HUES64 (cell line): ENCODE measurements around the gene SLC2A5.
"Not testable (repeated sequence)": the region's sequence is repeated elsewhere in the genome, so short reads cannot be mapped to it uniquely, and the experiment has no call there.

Source experiments
- H3K27ac ChIP-seq: 2 replicates; pipeline ENCODE4 v1.7.0; 2013; ENCODE audit warnings: low read depth, low read length, inconsistent platforms
- H3K27me3 ChIP-seq: 2 replicates; pipeline ENCODE4 v1.6.1; 2013; ENCODE audit warnings: mild to moderate bottlenecking, low read length; ENCODE audit not compliant: insufficient read depth
- H3K36me3 ChIP-seq: 2 replicates; pipeline ENCODE4 v1.6.1; 2013; ENCODE audit warnings: mild to moderate bottlenecking, low read length; ENCODE audit not compliant: insufficient read depth
- H3K4me1 ChIP-seq: 2 replicates; pipeline ENCODE4 v1.6.1; 2013; ENCODE audit warnings: mild to moderate bottlenecking, low read length, moderate library complexity; ENCODE audit not compliant: insufficient read depth
- H3K4me3 ChIP-seq: 2 replicates; pipeline ENCODE4 v1.5.1; 2013; ENCODE audit warnings: mild to moderate bottlenecking, low read length, moderate library complexity
- H3K9ac ChIP-seq: 2 replicates; pipeline ENCODE4 v1.6.1; 2013; ENCODE audit warnings: mild to moderate bottlenecking, low read depth, low read length
- H3K9me3 ChIP-seq: 2 replicates; pipeline ENCODE4 v1.6.1; 2013; ENCODE audit warnings: low read depth, low read length; ENCODE audit not compliant: insufficient read depth
- WGBS: fragments of 150-250, 120-280 bp; methylation state at CpG from one replicate; pipeline ENCODE4 v1.1.7; 2013; ENCODE audit warnings: missing lambda C conversion rate; 5-methylcytosine and 5-hydroxymethylcytosine counted together

SLC2A5 gene

GRCh38 chr1:9028921-9029705, 40.3 kb downstream of the SLC2A5 start:
- no peaks in the 10 kb centered on the region for H3K27me3 ChIP-seq
- H3K9me3 ChIP-seq: peaks cover 22% of the 10 kb centered on the region
- no peaks in the 10 kb centered on the region for H3K36me3 ChIP-seq
- H3K27ac ChIP-seq: no peak overlapping the region
- no peak overlapping the region for H3K4me3 ChIP-seq
- WGBS: 93% methylated on average over 5 of the region's 5 CpGs
- no peaks in the 10 kb centered on the region for H3K4me1 ChIP-seq
- H3K9ac ChIP-seq: no peak overlapping the region

GRCh38 chr1:9027307-9027706, 42.1 kb downstream of the SLC2A5 start:
- WGBS: 98% methylated on average over 4 of the region's 4 CpGs
- Histone ChIP-seq H3K27me3 (no peaks in the 10 kb centered on the region), H3K9ac (no peak overlapping the region), H3K36me3 (no peaks in the 10 kb centered on the region), H3K4me1 (no peaks in the 10 kb centered on the region), H3K27ac (no peak overlapping the region), H3K9me3 (peaks cover 22% of the 10 kb centered on the region), H3K4me3 (no peak overlapping the region)

DNA sequence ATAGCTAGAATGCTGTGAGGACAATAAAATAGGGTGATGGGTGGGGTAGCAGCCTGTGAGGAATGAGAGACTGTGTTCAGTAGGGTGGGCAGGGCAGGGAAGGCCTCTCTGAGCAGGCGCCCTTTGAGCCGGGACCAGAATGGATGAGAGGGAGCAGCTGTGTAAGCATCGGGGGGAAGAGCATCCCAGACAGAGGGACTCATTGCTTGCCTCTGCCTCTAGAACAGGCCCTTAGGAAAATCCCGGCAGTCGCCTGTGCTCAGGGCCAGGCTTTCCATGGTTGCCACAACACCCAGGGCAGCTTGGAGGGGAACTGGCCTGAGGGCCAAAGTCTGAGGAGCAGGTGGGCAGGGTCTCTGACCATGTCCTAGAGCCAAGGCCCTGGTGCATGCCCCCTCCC, 44.0 kb downstream of the SLC2A5 start:
- no peaks in the 10 kb centered on the region for H3K36me3 ChIP-seq
- H3K9me3 ChIP-seq: 0 out of 2 replicates have a peak, but pooled peaks cover 3% of the 10 kb centered on the region
- no peak overlapping the region for H3K9ac ChIP-seq
- H3K4me1 ChIP-seq: no peaks in the 10 kb centered on the region
- H3K27ac ChIP-seq: no peak overlapping the region
- H3K27me3 ChIP-seq: no peaks in the 10 kb centered on the region
- WGBS: 94% methylated on average over 5 of the region's 5 CpGs
- H3K4me3 ChIP-seq: no peak overlapping the region

GRCh38 chr1:9024837-9025236, 44.6 kb downstream of the SLC2A5 start:
- H3K4me3 ChIP-seq: no peak overlapping the region
- H3K36me3 ChIP-seq: no peaks in the 10 kb centered on the region
- no peaks in the 10 kb centered on the region for H3K4me1 ChIP-seq
- WGBS: 96% methylated on average over 20 of the region's 20 CpGs
- no peak overlapping the region for H3K27ac ChIP-seq
- H3K9me3 ChIP-seq: 0 out of 2 replicates have a peak, but pooled peaks cover under 1% of the 10 kb centered on the region
- H3K27me3 ChIP-seq: no peaks in the 10 kb centered on the region
- H3K9ac ChIP-seq: no peak overlapping the region

DNA sequence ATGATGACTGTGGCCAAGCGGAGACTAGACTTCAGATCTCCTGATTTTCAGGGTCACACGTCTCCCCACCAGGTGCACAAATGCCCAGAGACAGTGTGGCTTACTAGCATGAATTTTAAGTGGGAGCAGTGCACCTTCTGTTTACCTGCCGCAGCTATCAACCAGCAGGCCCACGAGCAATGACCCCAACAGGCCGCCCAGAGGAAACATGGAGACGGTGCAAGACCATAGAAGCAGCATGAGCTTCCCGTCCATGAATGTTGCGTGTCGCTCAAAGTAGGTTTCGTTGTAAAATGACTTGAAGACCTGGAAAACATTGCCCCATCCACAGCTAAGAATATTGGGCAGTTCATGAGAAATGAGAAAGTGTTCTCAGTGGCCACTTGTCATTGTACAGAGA, 46.7 kb downstream of the SLC2A5 start:
- Histone ChIP-seq H3K27ac (no peak overlapping the region), H3K27me3 (no peaks in the 10 kb centered on the region), H3K4me1 (no peaks in the 10 kb centered on the region), H3K9me3 (no peaks in the 10 kb centered on the region), H3K4me3 (no peak overlapping the region), H3K36me3 (no peaks in the 10 kb centered on the region), H3K9ac (no peak overlapping the region)
- WGBS: 93% methylated on average over 10 of the region's 10 CpGs

DNA sequence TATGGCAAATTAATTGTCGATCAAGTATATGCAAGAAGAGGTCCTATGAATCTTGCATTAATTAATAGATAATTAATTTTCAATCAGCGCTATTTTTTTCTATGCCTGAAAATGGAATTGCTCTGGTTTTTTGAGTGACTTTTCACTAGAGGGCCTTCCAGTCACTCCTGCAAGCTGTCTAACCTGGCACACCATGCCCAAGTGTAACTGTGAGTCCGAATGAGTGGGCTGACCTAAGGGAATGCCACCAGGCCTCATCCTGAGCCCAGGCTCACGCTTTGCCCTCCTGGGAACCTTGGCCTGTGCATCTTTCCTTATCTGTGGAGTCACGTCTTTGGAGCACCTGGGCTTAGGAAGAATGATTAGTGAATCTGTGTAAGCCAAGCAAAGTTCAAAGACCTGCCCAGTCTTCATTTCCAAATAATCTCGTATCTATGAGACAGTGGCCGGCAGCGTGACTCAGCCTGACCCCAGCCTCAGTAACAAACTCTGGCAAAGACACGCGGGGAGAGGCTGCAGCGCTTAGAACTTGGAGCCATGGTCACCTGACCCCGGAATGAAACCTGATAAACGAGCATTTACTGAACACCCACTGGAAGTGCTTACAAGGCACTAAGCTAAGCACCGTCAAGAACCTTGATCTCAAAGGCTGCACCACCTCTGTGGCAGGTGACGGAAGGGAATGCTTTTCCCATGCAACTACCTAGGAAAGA, 47.3 kb downstream of the SLC2A5 start:
- WGBS: 91% methylated on average over 12 of the region's 15 CpGs
- not testable (repeated sequence) for H3K4me1 ChIP-seq, H3K4me3 ChIP-seq, H3K9ac ChIP-seq, H3K27me3 ChIP-seq, H3K36me3 ChIP-seq, H3K27ac ChIP-seq, H3K9me3 ChIP-seq

GRCh38 chr1:9020305-9020704, 49.1 kb downstream of the SLC2A5 start:
- H3K27ac ChIP-seq: no peak overlapping the region
- no peak overlapping the region for H3K4me3 ChIP-seq
- H3K4me1 ChIP-seq: no peaks in the 10 kb centered on the region
- WGBS: 93% methylated on average over 6 of the region's 6 CpGs
- H3K9ac ChIP-seq: no peak overlapping the region
- no peaks in the 10 kb centered on the region for H3K9me3 ChIP-seq
- no peaks in the 10 kb centered on the region for H3K36me3 ChIP-seq
- H3K27me3 ChIP-seq: no peaks in the 10 kb centered on the region

DNA sequence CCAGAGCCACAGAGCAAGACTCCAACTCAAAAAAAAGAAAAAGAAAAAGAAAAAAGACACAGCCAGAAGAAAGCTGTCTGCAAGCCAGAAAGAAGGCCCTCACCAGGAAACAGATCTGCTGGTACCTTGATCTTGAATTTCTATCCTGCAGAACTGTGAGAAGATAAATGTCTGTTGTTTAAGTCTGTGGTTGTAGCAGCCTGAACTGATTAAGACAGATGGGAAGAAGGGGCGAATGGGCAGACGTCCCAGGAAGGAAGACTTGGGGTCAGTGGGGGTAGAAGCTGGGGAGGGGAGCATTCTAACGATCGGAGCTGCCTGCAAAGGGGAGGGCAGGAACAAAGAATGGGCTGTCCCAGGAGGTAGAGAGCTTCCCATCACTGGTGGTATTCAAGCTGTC, 49.5 kb downstream of the SLC2A5 start:
- Histone ChIP-seq H3K36me3 (no peaks in the 10 kb centered on the region), H3K9ac (no peak overlapping the region), H3K4me1 (no peaks in the 10 kb centered on the region), H3K27ac (no peak overlapping the region), H3K4me3 (no peak overlapping the region), H3K9me3 (no peaks in the 10 kb centered on the region), H3K27me3 (no peaks in the 10 kb centered on the region)
- WGBS: 86% methylated on average over 4 of the region's 4 CpGs

GRCh38 chr1:9018333-9018732, 51.1 kb downstream of the SLC2A5 start:
- H3K9ac ChIP-seq: no peak overlapping the region
- WGBS: 90% methylated on average over 13 of the region's 13 CpGs

GRCh38 chr1:9016455-9016854, 53.0 kb downstream of the SLC2A5 start:
- WGBS: 83% methylated on average over 5 of the region's 5 CpGs
- Histone ChIP-seq H3K4me3 (no peak overlapping the region), H3K4me1 (no peaks in the 10 kb centered on the region), H3K27me3 (no peaks in the 10 kb centered on the region), H3K27ac (no peak overlapping the region), H3K9me3 (no peaks in the 10 kb centered on the region), H3K36me3 (no peaks in the 10 kb centered on the region), H3K9ac (no peak overlapping the region)

More at GRCh38 chr1:9018333-9018732, 51.1 kb downstream of the SLC2A5 start:
- H3K36me3 ChIP-seq: no peaks in the 10 kb centered on the region
- no peaks in the 10 kb centered on the region for H3K4me1 ChIP-seq
- no peaks in the 10 kb centered on the region for H3K27me3 ChIP-seq
- H3K4me3 ChIP-seq: no peak overlapping the region
- H3K9me3 ChIP-seq: no peaks in the 10 kb centered on the region
- H3K27ac ChIP-seq: no peak overlapping the region

GRCh38 chr1:9014475-9015375, 54.7 kb downstream of the SLC2A5 start:
- no peaks in the 10 kb centered on the region for H3K27me3 ChIP-seq
- no peaks in the 10 kb centered on the region for H3K9me3 ChIP-seq
- 95% methylated on average over 36 of the region's 36 CpGs for WGBS
- H3K27ac ChIP-seq: no peak overlapping the region
- H3K4me1 ChIP-seq: no peaks in the 10 kb centered on the region
- H3K36me3 ChIP-seq: no peaks in the 10 kb centered on the region
- H3K9ac ChIP-seq: no peak overlapping the region
- H3K4me3 ChIP-seq: no peak overlapping the region
